GM18508 (cell line): ENCODE data around the gene NRN1.
"Not testable (repeated sequence)": the region's sequence is repeated elsewhere in the genome, so short reads cannot be mapped to it uniquely, and the experiment has no call there.

Source experiments
- ATAC-seq: cut with Tn5 transposase; IDR thresholded peaks from one replicate; pipeline ENCODE4 v1.9.1; 2021; ENCODE audit warnings: moderate number of reproducible peaks; ENCODE audit not compliant: insufficient read depth, unreplicated experiment

NRN1 gene

DNA sequence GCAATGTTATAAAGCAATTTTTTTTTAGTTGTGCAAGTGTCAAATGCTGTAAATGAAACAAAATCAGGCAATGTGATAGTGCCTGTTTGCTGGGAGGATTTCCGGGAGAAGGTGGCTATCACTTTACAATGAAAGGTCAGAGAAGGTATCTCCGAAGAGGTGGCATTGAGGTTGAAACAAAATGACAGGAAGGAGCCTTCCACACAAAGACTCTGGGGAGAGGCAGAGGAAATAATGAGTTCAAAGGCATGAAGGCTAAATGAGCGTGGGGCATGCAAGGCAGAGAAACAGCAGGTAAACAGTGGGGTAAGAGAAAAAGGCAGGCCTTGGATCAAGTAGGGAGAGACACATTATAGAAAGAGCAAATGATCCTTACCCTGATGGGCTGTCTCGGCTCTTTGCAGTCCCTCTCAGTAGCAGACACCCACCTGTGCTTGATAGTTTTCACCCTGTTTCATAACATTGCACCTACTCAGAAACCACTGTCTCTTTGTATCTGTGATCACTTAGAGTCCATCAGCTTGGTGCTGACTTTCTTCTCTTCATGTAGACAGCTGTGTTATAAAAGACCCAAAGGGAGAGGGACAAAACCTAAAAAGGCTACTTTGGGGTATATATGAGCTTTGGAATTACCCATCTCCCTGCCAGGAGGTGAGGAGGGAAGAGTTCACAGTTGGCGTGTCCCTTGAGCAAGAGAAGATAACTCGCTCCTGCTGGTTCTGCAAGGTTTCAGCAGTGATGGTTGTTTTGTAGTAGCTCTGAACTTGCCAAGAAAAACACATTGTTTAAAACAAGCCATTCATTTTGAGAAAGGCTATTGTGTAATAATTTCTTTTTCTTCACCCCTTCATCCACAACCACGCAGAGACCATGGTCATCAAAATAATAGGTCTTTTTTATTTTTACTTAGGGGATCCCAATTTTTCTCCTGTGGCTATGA, 22.3 kb downstream of the NRN1 start:
- ATAC-seq: no peak

DNA sequence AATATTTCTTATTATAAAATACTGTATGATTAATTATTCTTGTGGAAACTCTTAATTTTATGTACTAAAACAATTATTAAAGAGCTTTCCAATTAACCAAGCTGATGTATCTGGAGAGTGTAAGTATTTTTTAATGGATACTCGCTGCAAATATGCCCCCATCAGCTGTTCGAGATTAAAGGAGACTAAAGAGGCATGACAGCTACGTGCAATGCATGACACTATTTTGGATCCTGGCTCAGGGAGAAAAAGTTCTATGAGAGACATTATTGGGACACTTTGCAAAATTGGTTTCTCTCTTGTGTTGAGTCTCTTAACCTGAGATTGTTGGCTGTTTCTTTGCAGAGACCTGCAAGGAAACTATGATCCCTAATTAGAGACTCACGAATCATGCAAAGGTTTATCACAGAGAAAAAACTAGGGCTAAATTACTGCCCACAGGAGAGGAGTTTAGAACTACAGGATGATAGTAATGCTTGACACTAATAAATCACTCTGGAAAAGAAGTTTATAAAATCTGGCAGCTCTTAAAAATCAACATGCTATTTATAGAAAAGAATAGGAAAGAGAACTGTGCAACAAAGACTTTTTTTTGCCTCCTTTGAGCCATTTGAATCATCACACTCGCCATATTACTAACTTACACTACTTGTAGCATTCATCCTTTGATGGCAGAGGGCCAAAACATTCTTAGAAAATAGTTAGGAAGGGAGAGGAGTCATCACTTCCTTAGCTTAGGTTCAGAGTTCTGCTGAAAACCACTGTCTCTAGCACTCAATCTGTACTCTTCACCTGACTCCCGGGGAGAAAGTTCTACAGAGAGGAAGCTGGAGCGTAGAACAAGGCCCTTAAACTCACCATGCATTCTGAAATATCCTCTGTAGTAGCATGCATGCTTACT, 25.3 kb downstream of the NRN1 start:
- no peak for ATAC-seq

DNA sequence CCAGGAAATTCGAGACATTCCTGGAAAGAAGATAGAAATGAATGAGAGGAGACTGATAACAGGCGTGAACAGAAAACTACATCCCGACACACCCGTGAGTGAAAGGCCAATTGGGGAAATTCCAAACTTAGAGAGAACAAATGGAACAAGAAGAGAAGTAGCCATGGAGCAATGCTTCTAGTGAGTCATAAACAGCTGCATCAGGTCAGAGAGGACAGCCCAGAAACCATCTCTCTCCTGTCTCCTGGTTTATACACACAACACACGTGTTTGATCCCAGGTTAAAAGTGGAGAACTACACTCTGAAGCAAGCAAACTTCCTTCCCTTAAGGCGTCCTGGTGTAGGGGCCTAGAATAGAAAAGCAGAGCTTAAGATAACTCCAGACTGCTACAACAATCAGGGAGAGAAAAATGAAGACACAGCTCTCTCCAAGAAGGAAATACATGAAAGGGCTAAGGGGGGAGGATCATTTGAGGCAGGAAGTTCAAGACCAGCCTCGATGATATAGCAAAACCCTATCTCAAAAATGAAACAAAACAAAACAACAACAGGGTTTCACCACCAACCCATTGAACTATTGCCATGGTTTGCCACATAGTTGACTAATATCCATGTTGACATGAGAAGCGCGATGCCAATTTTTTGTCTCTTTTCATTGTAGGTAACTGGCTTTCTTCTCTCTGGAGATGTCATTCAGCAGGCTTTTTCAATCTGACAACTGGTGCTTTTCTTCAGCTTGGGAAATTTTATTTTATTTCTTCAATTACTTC, 26.9 kb downstream of the NRN1 start:
- ATAC-seq: no peak

DNA sequence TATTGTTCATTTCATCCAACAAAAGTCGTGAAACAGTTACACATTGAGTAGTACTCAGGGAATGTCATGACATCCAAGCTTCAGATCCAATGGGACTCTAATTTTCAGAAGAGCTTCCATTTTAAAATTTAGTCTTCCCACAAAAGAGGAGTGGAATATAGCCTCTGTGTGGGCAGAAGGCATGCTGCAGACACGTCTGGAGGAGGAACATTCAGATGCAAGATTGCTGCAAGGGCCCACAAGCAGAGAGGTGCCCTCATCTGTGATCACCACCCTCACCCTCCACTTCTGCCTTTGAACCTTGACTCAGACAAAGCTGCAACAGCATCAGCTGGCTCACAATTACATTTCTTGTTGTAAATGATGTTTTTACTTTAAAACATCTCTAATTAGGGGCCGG, 29.9 kb downstream of the NRN1 start:
- no peak for ATAC-seq

DNA sequence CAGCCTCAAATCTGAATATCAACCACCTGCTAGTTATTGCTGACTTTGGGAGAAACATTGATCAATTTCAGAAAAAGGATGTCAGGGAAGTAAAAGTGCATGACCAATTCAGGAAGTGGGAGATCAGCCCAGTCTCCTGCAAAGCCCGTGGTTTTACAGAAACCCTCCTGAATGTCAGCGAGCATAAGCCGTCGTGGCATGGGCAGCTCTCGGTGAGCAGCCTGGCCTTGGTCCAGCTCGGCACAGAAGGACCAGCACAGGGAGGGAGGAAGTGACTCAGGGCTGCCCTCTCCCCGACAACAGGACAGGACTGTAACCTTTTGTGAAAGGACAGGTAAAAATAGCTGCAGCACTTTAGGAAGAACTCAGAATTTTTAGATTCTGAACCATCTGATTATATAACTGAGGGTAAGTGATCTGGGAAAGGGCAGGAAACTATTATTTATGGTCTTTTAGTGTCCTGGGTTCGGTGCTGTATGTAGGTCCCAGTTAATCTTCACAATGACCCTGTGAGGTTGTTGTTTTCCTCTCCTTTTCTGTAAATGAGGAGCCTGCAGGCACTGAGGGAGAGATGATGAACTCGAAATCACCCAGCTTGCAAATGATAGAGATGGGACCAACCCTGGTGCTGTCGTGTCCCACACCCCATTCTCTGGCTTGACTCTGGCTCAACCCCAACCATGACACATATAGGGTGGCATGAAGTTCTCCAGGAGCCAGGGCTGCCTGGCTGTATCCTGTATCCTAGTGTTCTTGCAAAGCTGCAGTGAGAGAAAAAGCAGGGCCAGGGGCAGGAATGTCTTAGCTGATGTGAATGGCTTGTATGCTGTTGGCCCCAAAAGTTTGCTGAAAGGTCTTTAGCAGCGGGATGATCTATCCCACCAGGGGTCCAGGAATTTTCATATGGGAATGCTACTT, 37.6 kb downstream of the NRN1 start:
- ATAC-seq: no peak

DNA sequence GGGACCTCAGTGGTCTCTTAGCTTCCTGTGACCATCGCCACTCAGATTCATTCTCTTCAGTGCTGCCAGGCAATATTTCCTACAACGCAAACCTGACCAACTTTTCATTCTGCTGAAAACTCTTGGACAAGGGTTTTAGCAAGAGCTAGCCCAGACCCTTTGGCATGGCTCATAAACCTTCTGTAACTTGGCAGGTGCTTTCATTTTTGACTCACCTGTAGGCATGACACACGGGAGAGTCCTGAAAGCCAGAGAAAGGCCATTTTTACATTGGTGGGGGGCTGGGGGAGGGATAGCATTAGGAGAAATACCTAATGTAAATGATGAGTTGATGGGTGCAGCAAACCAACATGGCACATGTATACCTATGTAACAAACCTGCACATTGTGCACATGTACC, 38.7 kb downstream of the NRN1 start:
- not testable (repeated sequence) for ATAC-seq

DNA sequence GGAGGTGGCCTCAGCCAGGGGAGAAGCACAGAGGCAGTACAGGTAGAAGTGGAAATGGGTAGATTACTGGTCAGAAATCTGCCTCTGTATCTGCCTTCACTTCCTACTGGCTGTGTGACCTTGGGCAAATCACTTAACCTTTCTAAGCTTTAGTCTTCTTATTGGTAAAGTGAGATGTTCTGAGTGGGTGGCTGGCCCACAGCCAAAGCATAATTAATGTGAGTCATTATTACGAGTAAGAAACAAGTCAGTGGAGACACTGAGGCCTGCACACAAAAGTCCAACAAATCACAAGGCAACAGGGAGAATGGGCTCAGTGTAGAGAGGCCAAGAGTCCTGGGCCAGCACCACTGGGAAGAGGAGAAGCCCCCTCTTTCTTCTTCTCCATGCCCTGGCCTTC, 39.1 kb downstream of the NRN1 start:
- no peak for ATAC-seq

DNA sequence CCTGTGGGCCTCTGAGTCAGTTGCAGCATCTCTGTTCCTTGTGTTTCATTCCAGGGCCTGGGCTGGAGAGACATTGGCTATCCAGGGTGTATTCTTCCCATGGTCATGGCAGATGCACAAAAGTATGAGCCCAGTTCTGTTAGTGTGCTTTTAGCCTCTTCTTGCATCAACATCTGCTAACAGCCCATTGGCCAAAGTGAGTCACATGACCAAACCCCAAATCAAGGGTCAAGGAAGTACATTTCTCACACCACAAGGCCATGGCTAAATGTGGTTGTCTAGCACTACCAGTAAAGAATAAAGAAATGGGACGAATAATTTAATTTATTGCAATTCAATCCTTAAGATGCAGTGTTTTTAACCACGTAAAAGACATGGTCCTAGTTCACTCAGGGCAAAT, 43.9 kb downstream of the NRN1 start:
- ATAC-seq: no peak

DNA sequence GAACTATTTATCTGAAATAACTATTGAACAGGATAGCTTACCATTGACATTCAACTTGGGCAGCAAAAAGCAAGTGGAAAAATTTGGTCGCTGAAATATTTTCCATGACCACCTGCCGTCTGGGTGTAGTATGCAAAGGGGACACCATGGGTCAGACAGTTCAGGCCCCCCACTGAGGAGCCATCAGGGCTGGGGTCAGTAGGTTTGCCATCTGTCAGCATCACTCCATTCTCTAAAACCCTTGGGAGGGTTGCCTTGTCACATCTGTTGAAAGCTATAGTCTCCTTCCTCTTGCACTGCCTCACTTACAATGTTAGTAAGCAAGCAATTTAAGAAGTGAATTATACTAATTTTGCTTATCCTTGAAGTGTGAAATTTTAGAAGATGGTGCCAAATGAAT, 44.9 kb downstream of the NRN1 start:
- no peak for ATAC-seq

DNA sequence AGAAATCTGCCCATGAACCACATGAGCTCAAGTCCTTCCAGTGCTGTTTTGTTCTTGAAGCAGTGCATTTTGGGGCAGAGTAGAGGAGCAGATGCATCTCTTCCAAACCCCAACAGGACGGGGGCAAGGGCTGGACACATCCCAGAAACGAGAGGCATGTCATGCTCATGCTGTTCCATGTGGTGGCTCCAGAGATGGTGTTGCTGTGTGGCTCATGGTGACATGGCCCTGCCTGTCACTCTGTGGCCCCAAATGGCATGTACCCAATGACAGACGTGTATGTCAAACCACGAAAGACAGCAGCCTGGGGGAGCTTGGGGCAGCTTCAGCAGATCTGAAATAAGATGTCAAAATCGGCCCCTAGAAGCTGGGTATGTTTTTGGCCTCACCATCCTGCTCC, 46.3 kb downstream of the NRN1 start:
- no peak for ATAC-seq

DNA sequence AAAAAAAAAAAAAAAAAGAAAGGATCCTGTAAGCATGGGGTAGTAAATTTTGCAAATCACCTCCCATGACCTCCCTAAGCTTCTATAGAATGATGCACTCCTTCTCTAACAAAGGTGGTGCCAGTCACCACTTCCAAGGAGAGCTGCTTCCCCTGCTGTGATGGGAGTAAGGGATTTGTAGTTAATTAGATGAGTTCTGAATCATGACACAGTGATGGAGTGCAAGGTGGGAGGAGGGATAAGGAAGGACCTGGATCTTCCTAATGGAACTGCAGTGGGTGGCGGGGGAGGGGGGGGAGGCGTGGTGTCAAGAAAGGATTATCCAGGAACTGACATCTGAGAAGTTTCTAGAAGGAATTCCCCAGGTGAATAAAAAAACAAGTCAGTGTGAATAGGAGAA, 47.8 kb downstream of the NRN1 start:
- ATAC-seq: no peak

DNA sequence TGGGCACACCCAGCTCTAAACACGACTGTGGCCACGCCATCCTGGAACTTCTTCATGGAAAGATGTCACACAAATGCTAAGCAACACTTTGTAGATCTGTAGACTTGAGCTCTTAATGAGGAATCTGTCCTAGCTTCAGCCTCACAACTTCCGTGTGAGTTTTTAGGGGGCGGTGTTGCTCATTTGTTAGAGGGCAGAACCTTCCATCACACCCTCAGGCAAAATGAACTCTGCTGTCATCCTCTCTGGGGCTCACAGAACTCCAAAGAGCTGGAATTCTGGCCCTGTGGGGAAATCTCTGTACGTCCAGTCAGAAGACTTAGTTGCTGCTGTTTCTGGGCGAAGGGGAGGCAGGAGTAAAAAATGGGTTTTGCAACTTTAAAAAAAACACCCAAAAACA, 49.8 kb downstream of the NRN1 start:
- no peak for ATAC-seq

DNA sequence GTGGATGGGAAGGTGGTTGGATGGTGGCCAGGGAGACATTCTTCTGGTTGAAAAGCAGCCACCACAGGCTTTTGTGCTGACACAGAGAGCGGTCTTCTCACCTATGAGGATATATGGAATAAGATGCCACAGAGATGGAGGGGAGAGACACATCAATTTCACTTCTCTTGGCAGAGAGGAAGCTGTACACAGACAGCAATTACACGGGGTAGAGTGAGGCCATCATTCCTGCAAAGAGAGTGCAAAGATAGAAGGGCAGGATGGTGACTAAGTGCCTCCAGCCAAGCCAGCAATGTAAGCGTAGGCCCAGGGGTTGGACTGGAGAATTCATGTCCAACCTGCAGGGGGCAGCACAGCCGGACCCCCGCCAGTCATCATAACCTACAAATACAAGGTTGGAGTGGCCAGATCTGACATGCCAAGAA, 56.4 kb downstream of the NRN1 start:
- no peak for ATAC-seq
